ENCODE results near the gene RAB15.
A peak's percentile ranks its signal among the peaks of the same experiment; 100 is the strongest.

The RAB15 gene

GRCh38 chr14:64955297-64955696 is 16.8 kb downstream of the RAB15 start:
- Histone ChIP-seq H3K9ac (ENCODE audit: low read length) (no peak overlapping the region), H2AK5ac (ENCODE audit: low read length, severe bottlenecking) (no peak overlapping the region), H3K79me1 (replicated peaks; ENCODE audit: low read length, poor library complexity, severe bottlenecking) (peaks cover 58% of the 10 kb centered on the region), H3K4me3 (ENCODE audit: insufficient read depth in 1 of 2, low read depth in 1 of 2, low read length in 2 of 2) (no peak overlapping the region), H3K14ac (ENCODE audit: low read length in 2 of 2) (no peak overlapping the region), H3K4ac (ENCODE audit: low read depth in 1 of 2, low read length in 2 of 2) (no peak overlapping the region), H2BK12ac (ENCODE audit: low read length in 2 of 2) (no peak overlapping the region), H3K9me3 (ENCODE audit: control insufficient read depth, low read length) (no peaks in the 10 kb centered on the region), H2BK5ac (ENCODE audit: low read depth, low read length, poor library complexity, severe bottlenecking) (no peak overlapping the region), H4K8ac (ENCODE audit: low read length) (no peak overlapping the region), H3K4me1 (ENCODE audit: control insufficient read depth, insufficient read depth, low read depth, low read length) (peaks cover 35% of the 10 kb centered on the region), H3K27me3 (ENCODE audit: control insufficient read depth in 1 of 2, insufficient read depth in 1 of 2, low read length in 2 of 2) (no peaks in the 10 kb centered on the region), H2BK15ac (ENCODE audit: low read depth, poor library complexity, severe bottlenecking) (no peak overlapping the region), H4K91ac (ENCODE audit: low read length) (no peak overlapping the region), H3K36me3 (ENCODE audit: control insufficient read depth in 1 of 2, insufficient read depth in 2 of 2, low read depth in 1 of 2, low read length in 2 of 2) (peaks cover 9 to 58% of the 10 kb centered on the region in 2 experiments), H2AFZ (ENCODE audit: low read depth, low read length) (no peak overlapping the region), H3K23ac (ENCODE audit: low read length in 2 of 2) (no peak overlapping the region), H3K18ac (ENCODE audit: low read depth in 1 of 2, low read length in 2 of 2) (no peak overlapping the region), H3K4me2 (ENCODE audit: low read length, poor library complexity, severe bottlenecking) (no peak overlapping the region), H3K27ac (ENCODE audit: low read length, poor library complexity, severe bottlenecking) (peak overlapping the region; percentile 68), H2BK120ac (ENCODE audit: low read depth, low read length) (no peak overlapping the region)
- DNase-seq: no peak
- 69% methylated on average over 6 of the region's 6 CpGs for WGBS

DNA sequence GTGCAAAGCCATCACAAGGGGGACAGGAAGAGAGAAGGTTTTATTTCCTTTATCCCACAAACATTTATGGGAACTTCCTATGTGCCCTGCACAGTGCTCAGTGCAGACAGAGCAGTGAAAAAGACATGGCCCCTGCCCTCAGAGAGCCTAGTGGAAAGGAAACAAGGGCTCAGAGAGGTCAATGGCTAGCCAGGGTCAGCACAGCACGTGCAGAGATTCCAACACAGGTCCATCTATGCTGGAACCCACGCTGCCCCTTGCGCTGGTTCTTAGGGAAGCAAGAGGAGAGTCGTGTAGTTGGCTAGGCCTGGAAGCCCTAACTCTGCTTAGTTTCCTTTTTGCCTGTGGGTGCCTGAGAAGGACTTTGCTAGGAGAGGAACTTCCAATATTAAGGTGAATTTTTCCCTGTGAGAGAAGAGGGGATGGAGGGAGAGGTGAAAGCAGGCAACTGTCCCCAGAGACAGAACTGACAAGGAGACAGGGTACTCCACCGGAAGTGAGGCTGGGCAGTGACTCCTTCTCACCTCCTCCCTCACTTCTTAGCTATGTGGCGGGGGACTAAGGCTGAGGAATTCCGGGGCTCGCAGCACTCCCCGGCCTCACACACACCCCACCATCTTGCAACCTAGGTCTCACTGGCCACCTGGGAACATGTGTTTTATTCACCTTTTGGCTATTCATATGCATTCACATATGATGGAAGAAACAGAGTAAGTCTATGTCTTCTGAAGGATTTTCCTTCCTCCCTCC is 17.5 kb downstream of the RAB15 start:
- peak overlapping the region; percentile 68 for H3K27ac ChIP-seq (ENCODE audit: low read length, poor library complexity, severe bottlenecking)
- peaks cover 57% of the 10 kb centered on the region for H3K79me1 ChIP-seq (replicated peaks; ENCODE audit: low read length, poor library complexity, severe bottlenecking)
- no peak overlapping the region for H4K8ac ChIP-seq (ENCODE audit: low read length)
- no peak overlapping the region for H2AK5ac ChIP-seq (ENCODE audit: low read length, severe bottlenecking)
- H3K9me3 ChIP-seq (ENCODE audit: control insufficient read depth, low read length): no peaks in the 10 kb centered on the region
- no peak for DNase-seq
- peak overlapping the region; percentile 12 for H2BK5ac ChIP-seq (ENCODE audit: low read depth, low read length, poor library complexity, severe bottlenecking)
- no peak overlapping the region for H2BK120ac ChIP-seq (ENCODE audit: low read depth, low read length)
- H3K4me2 ChIP-seq (ENCODE audit: low read length, poor library complexity, severe bottlenecking): no peak overlapping the region
- no peak overlapping the region for H3K4ac ChIP-seq (ENCODE audit: low read depth in 1 of 2, low read length in 2 of 2)
- no peak overlapping the region for H3K18ac ChIP-seq (ENCODE audit: low read depth in 1 of 2, low read length in 2 of 2)
- H3K27me3 ChIP-seq (ENCODE audit: control insufficient read depth in 1 of 2, insufficient read depth in 1 of 2, low read length in 2 of 2): no peaks in the 10 kb centered on the region
- H3K4me1 ChIP-seq (ENCODE audit: control insufficient read depth, insufficient read depth, low read depth, low read length): peaks cover 29% of the 10 kb centered on the region
- no peak overlapping the region for H4K91ac ChIP-seq (ENCODE audit: low read length)
- no peak overlapping the region for H3K9ac ChIP-seq (ENCODE audit: low read length)
- H2AFZ ChIP-seq (ENCODE audit: low read depth, low read length): no peak overlapping the region
- H3K36me3 ChIP-seq (ENCODE audit: control insufficient read depth in 1 of 2, insufficient read depth in 2 of 2, low read depth in 1 of 2, low read length in 2 of 2): peaks cover 9 to 58% of the 10 kb centered on the region in 2 experiments
- H2BK15ac ChIP-seq (ENCODE audit: low read depth, poor library complexity, severe bottlenecking): no peak overlapping the region
- WGBS: 86% methylated on average over 5 of the region's 9 CpGs
- no peak overlapping the region for H2BK12ac ChIP-seq (ENCODE audit: low read length in 2 of 2)
- no peak overlapping the region for H3K4me3 ChIP-seq (ENCODE audit: insufficient read depth in 1 of 2, low read depth in 1 of 2, low read length in 2 of 2)
- no peak overlapping the region for H3K23ac ChIP-seq (ENCODE audit: low read length in 2 of 2)
- H3K14ac ChIP-seq (ENCODE audit: low read length in 2 of 2): no peak overlapping the region

DNA sequence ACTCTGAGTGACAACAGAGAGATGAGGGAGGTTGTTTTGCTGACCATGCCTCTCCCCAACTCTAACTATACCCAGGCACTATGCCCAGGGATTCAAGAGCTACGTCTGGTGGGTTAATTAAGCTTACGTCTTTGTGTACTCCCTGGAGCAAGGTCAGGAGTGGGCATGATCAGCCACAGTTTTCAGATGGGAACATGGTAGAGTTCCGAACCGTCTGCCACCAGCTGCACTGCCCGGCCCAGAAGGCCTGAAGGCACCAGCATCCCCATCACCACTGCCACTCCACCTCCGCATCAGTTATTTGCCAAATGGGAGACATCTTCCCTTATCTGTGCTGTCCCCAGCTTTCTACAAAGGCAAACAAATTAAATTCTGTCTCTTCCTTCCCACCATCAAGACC is 18.5 kb downstream of the RAB15 start:
- Histone ChIP-seq H2BK12ac (ENCODE audit: low read length in 2 of 2) (no peak overlapping the region), H3K18ac (ENCODE audit: low read depth in 1 of 2, low read length in 2 of 2) (no peak overlapping the region), H3K4me1 (ENCODE audit: control insufficient read depth, insufficient read depth, low read depth, low read length) (peaks cover 24% of the 10 kb centered on the region), H3K79me1 (replicated peaks; ENCODE audit: low read length, poor library complexity, severe bottlenecking) (peaks cover 50% of the 10 kb centered on the region), H3K4me2 (ENCODE audit: low read length, poor library complexity, severe bottlenecking) (no peak overlapping the region), H2BK120ac (ENCODE audit: low read depth, low read length) (no peak overlapping the region), H3K27me3 (ENCODE audit: control insufficient read depth in 1 of 2, insufficient read depth in 1 of 2, low read length in 2 of 2) (no peaks in the 10 kb centered on the region), H3K14ac (ENCODE audit: low read length in 2 of 2) (no peak overlapping the region), H3K27ac (ENCODE audit: low read length, poor library complexity, severe bottlenecking) (no peak overlapping the region), H3K4me3 (ENCODE audit: insufficient read depth in 1 of 2, low read depth in 1 of 2, low read length in 2 of 2) (no peak overlapping the region), H2BK5ac (ENCODE audit: low read depth, low read length, poor library complexity, severe bottlenecking) (no peak overlapping the region), H3K36me3 (ENCODE audit: control insufficient read depth in 1 of 2, insufficient read depth in 2 of 2, low read depth in 1 of 2, low read length in 2 of 2) (peaks cover 14 to 56% of the 10 kb centered on the region in 2 experiments), H2AFZ (ENCODE audit: low read depth, low read length) (no peak overlapping the region), H3K4ac (ENCODE audit: low read depth in 1 of 2, low read length in 2 of 2) (no peak overlapping the region), H2BK15ac (ENCODE audit: low read depth, poor library complexity, severe bottlenecking) (no peak overlapping the region), H3K9me3 (ENCODE audit: control insufficient read depth, low read length) (no peaks in the 10 kb centered on the region), H3K23ac (ENCODE audit: low read length in 2 of 2) (no peak overlapping the region), H3K9ac (ENCODE audit: low read length) (no peak overlapping the region), H2AK5ac (ENCODE audit: low read length, severe bottlenecking) (no peak overlapping the region), H4K91ac (ENCODE audit: low read length) (no peak overlapping the region), H4K8ac (ENCODE audit: low read length) (no peak overlapping the region)
- 95% methylated on average over 6 of the region's 6 CpGs for WGBS
- DNase-seq: no peak

- Histone ChIP-seq H3K27me3 (ENCODE audit: control insufficient read depth in 1 of 2, insufficient read depth in 1 of 2, low read length in 2 of 2) (no peaks in the 10 kb centered on the region), H3K9ac (ENCODE audit: low read length) (no peak overlapping the region), H3K9me3 (ENCODE audit: control insufficient read depth, low read length) (no peaks in the 10 kb centered on the region), H3K4ac (ENCODE audit: low read depth in 1 of 2, low read length in 2 of 2) (no peak overlapping the region), H2AK5ac (ENCODE audit: low read length, severe bottlenecking) (no peak overlapping the region), H2BK12ac (ENCODE audit: low read length in 2 of 2) (no peak overlapping the region), H3K4me2 (ENCODE audit: low read length, poor library complexity, severe bottlenecking) (no peak overlapping the region), H3K4me3 (ENCODE audit: insufficient read depth in 1 of 2, low read depth in 1 of 2, low read length in 2 of 2) (no peak overlapping the region), H4K91ac (ENCODE audit: low read length) (no peak overlapping the region), H4K8ac (ENCODE audit: low read length) (no peak overlapping the region), H2BK15ac (ENCODE audit: low read depth, poor library complexity, severe bottlenecking) (no peak overlapping the region), H3K4me1 (ENCODE audit: control insufficient read depth, insufficient read depth, low read depth, low read length) (peaks cover 24% of the 10 kb centered on the region), H2BK120ac (ENCODE audit: low read depth, low read length) (no peak overlapping the region), H3K14ac (ENCODE audit: low read length in 2 of 2) (no peak overlapping the region), H3K18ac (ENCODE audit: low read depth in 1 of 2, low read length in 2 of 2) (no peak overlapping the region), H3K23ac (ENCODE audit: low read length in 2 of 2) (no peak overlapping the region), H3K36me3 (ENCODE audit: control insufficient read depth in 1 of 2, insufficient read depth in 2 of 2, low read depth in 1 of 2, low read length in 2 of 2) (peaks cover 18 to 58% of the 10 kb centered on the region in 2 experiments), H2BK5ac (ENCODE audit: low read depth, low read length, poor library complexity, severe bottlenecking) (no peak overlapping the region), H2AFZ (ENCODE audit: low read depth, low read length) (no peak overlapping the region), H3K27ac (ENCODE audit: low read length, poor library complexity, severe bottlenecking) (no peak overlapping the region), H3K79me1 (replicated peaks; ENCODE audit: low read length, poor library complexity, severe bottlenecking) (peaks cover 52% of the 10 kb centered on the region)
- 99% methylated on average over 8 of the region's 8 CpGs for WGBS
- DNase-seq: no peak
These were observed 18.9 kb downstream of the RAB15 start for GRCh38 chr14:64953310-64953654.
